Hepatocyte (in vitro differentiated cells): ENCODE data around the gene RTBDN. TPM values are rescaled to one million over a fixed set of nuclear protein-coding genes. Genes with fewer than 3 reads are reported as not detected.

Source experiments
- DNase-seq: peaks from one replicate; pipeline ENCODE4 v3.0.0-alpha.2; 2016; ENCODE audit warnings: low spot score
- H2AFZ ChIP-seq: fragments of 200-600 bp; sonication (generic); 2 replicates; pipeline ENCODE4 v1.6.0; 2016; ENCODE audit warnings: antibody characterized with exemption, mild to moderate bottlenecking
- H3K27ac ChIP-seq: fragments of 200-600 bp; sonication (generic); 2 replicates; pipeline ENCODE4 v1.5.1; 2016; ENCODE audit warnings: mild to moderate bottlenecking
- H3K27me3 ChIP-seq: fragments of 200-600 bp; sonication (generic); 2 replicates; pipeline ENCODE4 v1.6.1; 2016
- H3K36me3 ChIP-seq: fragments of 200-600 bp; sonication (generic); replicated peaks from 2 replicates; pipeline ENCODE4 v1.5.1; 2016; ENCODE audit warnings: low read depth; ENCODE audit not compliant: insufficient read depth
- H3K4me1 ChIP-seq: fragments of 200-600 bp; sonication (generic); 2 replicates; pipeline ENCODE4 v1.5.1; 2016; ENCODE audit warnings: mild to moderate bottlenecking, moderate library complexity; ENCODE audit not compliant: insufficient read depth
- H3K4me2 ChIP-seq: fragments of 200-600 bp; sonication (generic); 2 replicates; pipeline ENCODE4 v1.6.0; 2016
- H3K4me3 ChIP-seq: fragments of 200-600 bp; sonication (generic); 2 replicates; pipeline ENCODE4 v1.5.1; 2016; ENCODE audit warnings: mild to moderate bottlenecking
- H3K79me2 ChIP-seq: fragments of 200-600 bp; sonication (generic); 2 replicates; pipeline ENCODE4 v1.6.0; 2017; ENCODE audit warnings: mild to moderate bottlenecking
- H3K9me2 ChIP-seq: fragments of 200-600 bp; sonication (generic); replicated peaks from 2 replicates; pipeline ENCODE4 v1.6.0; 2017; ENCODE audit warnings: mild to moderate bottlenecking; ENCODE audit not compliant: insufficient read depth
- H3K9me3 ChIP-seq: fragments of 200-600 bp; sonication (generic); 2 replicates; pipeline ENCODE4 v1.5.1; 2016; ENCODE audit warnings: low read depth, mild to moderate bottlenecking
- H4K20me1 ChIP-seq: fragments of 200-600 bp; sonication (generic); 2 replicates; pipeline ENCODE4 v1.6.0; 2016; ENCODE audit warnings: mild to moderate bottlenecking; ENCODE audit not compliant: insufficient read depth, poor library complexity, severe bottlenecking
- CTCF ChIP-seq: fragments of 200-600 bp; sonication (generic); IDR thresholded peaks from 2 replicates; pipeline ENCODE4 v1.5.1; 2016; ENCODE audit warnings: antibody characterized with exemption, mild to moderate bottlenecking; ENCODE audit not compliant: poor library complexity
- EZH2 ChIP-seq: fragments of 200-600 bp; sonication (generic); IDR thresholded peaks from 2 replicates; pipeline ENCODE4 v1.6.1; 2016; ENCODE audit warnings: antibody characterized with exemption, mild to moderate bottlenecking, borderline replicate concordance
- EZH2phosphoT487 ChIP-seq: fragments of 200-600 bp; sonication (generic); IDR thresholded peaks from one replicate; pipeline ENCODE4 v1.6.1; 2018; ENCODE audit warnings: antibody characterized with exemption, mild to moderate bottlenecking, low read depth, moderate library complexity; ENCODE audit not compliant: unreplicated experiment, severe bottlenecking
- WGBS: methylation state at CpG from one replicate; pipeline ENCODE4 v1.1.6; 2016; ENCODE audit warnings: low lambda C conversion rate; ENCODE audit errors: missing lambda C conversion rate; 5-methylcytosine and 5-hydroxymethylcytosine counted together
- polyA plus RNA-seq: library from polyadenylated mRNA; unstranded; fragments of >200 nt; fragmentation: Nextera tagmentation; extraction: Ambion mirVana; gene quantifications from 2 replicates; pipeline ENCODE4 v1.2.1, GENCODE V29; 2016
- total RNA-seq: library from RNA; depleted of rRNA; stranded (reverse); fragments of >200 nt; gene quantifications from 2 replicates; pipeline ENCODE4 v1.2.3, GENCODE V29; 2014

Gene RTBDN
- total and polyA plus RNA-seq, 2 experiments from 2014 or later = not detected

- Histone ChIP-seq H3K36me3 (no peaks in the 10 kb centered on the region), H3K9me2 (no peaks in the 10 kb centered on the region), H3K4me2 (peak overlapping the region; percentile 58), H3K27me3 (no peaks in the 10 kb centered on the region), H3K4me1 (peaks cover 18% of the 10 kb centered on the region), H4K20me1 (peaks cover 16% of the 10 kb centered on the region), H2AFZ (no peak overlapping the region), H3K27ac (peak overlapping the region; percentile 55), H3K4me3 (no peak overlapping the region), H3K9me3 (no peaks in the 10 kb centered on the region), H3K79me2 (peaks cover 40% of the 10 kb centered on the region)
- peak; percentile 90 for DNase-seq
- WGBS = 17% methylated on average over 18 of the region's 18 CpGs
- TF ChIP-seq EZH2phosphoT487 = no peak
- TF ChIP-seq EZH2 = no peak
- TF ChIP-seq CTCF = peak; percentile 87
Measured at GRCh38 chr19:12796146-12797071, 38.0 kb downstream of the RTBDN start.

- Histone ChIP-seq H3K79me2 (peaks cover 26% of the 10 kb centered on the region), H3K4me2 (no peak overlapping the region), H2AFZ (no peak overlapping the region), H3K27me3 (no peaks in the 10 kb centered on the region), H3K4me1 (peaks cover 16% of the 10 kb centered on the region), H3K27ac (peak overlapping the region; percentile 99), H3K9me3 (no peaks in the 10 kb centered on the region), H3K4me3 (no peak overlapping the region), H4K20me1 (peaks cover 10% of the 10 kb centered on the region), H3K36me3 (no peaks in the 10 kb centered on the region), H3K9me2 (no peaks in the 10 kb centered on the region)
- TF ChIP-seq EZH2 (no peak), CTCF (no peak), EZH2phosphoT487 (no peak)
- 85% methylated on average over 9 of the region's 9 CpGs for WGBS
- no peak for DNase-seq
Measured at GRCh38 chr19:12794971-12795381, 39.4 kb downstream of the RTBDN start.

- WGBS = 73% methylated on average over 7 of the region's 7 CpGs
- no peak for DNase-seq
- no peak overlapping the region for H2AFZ ChIP-seq
Measured at GRCh38 chr19:12794196-12794941, 40.0 kb downstream of the RTBDN start.

More at GRCh38 chr19:12794196-12794941, 40.0 kb downstream of the RTBDN start:
- no peaks in the 10 kb centered on the region for H3K9me2 ChIP-seq
- no peak for TF ChIP-seq EZH2
- no peak for TF ChIP-seq EZH2phosphoT487
- TF ChIP-seq CTCF = no peak
- peak overlapping the region; percentile 84 for H3K4me2 ChIP-seq
- H3K4me3 ChIP-seq = peak overlapping the region; percentile 12
- H3K27ac ChIP-seq = peak overlapping the region; percentile 99
- no peaks in the 10 kb centered on the region for H3K9me3 ChIP-seq
- H3K79me2 ChIP-seq = peaks cover 20% of the 10 kb centered on the region
- H3K27me3 ChIP-seq = no peaks in the 10 kb centered on the region
- no peaks in the 10 kb centered on the region for H3K36me3 ChIP-seq
- peaks cover 10% of the 10 kb centered on the region for H4K20me1 ChIP-seq
- peaks cover 14% of the 10 kb centered on the region for H3K4me1 ChIP-seq
